SU-DHL-6 (cell line): ENCODE measurements around the gene BCAS3.

ENCODE experiments used
- H2AFZ ChIP-seq: fragments of 200-600 bp; sonication (generic); 2 replicates; pipeline ENCODE4 v1.6.1; 2014; ENCODE audit warnings: low read depth, mild to moderate bottlenecking, moderate library complexity, mixed read lengths, antibody characterized with exemption, low read length; ENCODE audit not compliant: severe bottlenecking
- H3F3A ChIP-seq: fragments of 200-600 bp; shearing (Covaris generic); 2 replicates; pipeline ENCODE4 v1.6.0; 2016; ENCODE audit warnings: antibody characterized with exemption, mild to moderate bottlenecking; ENCODE audit not compliant: insufficient read depth
- H3K27ac ChIP-seq: fragments of 200-600 bp; sonication (generic); 2 replicates; pipeline ENCODE4 v1.5.1; 2016; ENCODE audit warnings: low read depth, mild to moderate bottlenecking, low read length, moderate library complexity, mixed read lengths
- H3K27me3 ChIP-seq: fragments of 200-600 bp; sonication (generic), shearing (Covaris generic); 2 replicates; pipeline ENCODE4 v1.6.0; 2014; ENCODE audit warnings: mild to moderate bottlenecking, low read length
- H3K36me3 ChIP-seq: fragments of 200-600 bp; sonication (generic); 2 replicates; pipeline ENCODE4 v1.6.1; 2014; ENCODE audit warnings: mild to moderate bottlenecking, low read length, mixed read lengths
- H3K4me2 ChIP-seq: fragments of 300-600, 200-600 bp; shearing (Covaris generic), sonication (generic); 2 replicates; pipeline ENCODE4 v1.6.0; 2014; ENCODE audit warnings: low read length, low read depth, mild to moderate bottlenecking; ENCODE audit not compliant: poor library complexity, severe bottlenecking
- H3K4me3 ChIP-seq: fragments of 200-600 bp; sonication (generic); 2 replicates; pipeline ENCODE4 v1.5.1; 2014; ENCODE audit warnings: antibody characterized with exemption, low read length, mild to moderate bottlenecking, mixed read lengths; ENCODE audit not compliant: insufficient read depth, poor library complexity, severe bottlenecking
- H3K79me2 ChIP-seq: fragments of 200-600 bp; sonication (generic); 2 replicates; pipeline ENCODE4 v1.6.1; 2014; ENCODE audit warnings: mild to moderate bottlenecking, low read length, moderate library complexity; ENCODE audit not compliant: insufficient read depth
- H3K9ac ChIP-seq: fragments of 200-600 bp; sonication (generic); 2 replicates; pipeline ENCODE4 v1.7.0; 2014; ENCODE audit warnings: mild to moderate bottlenecking, low read length
- H3K9me2 ChIP-seq: fragments of 200-600 bp; sonication (generic); replicated peaks from 2 replicates; pipeline ENCODE4 v1.6.1; 2014; ENCODE audit warnings: low read length; ENCODE audit not compliant: insufficient read depth
- H3K9me3 ChIP-seq: fragments of 200-600 bp; sonication (generic); 2 replicates; pipeline ENCODE4 v1.6.1; 2014; ENCODE audit warnings: low read length, mixed read lengths; ENCODE audit not compliant: insufficient read depth
- H4K20me1 ChIP-seq: fragments of 200-600 bp; sonication (generic); 2 replicates; pipeline ENCODE4 v1.6.1; 2014; ENCODE audit warnings: low read depth, mild to moderate bottlenecking, antibody characterized with exemption, low read length, moderate library complexity, mixed read lengths
- CTCF ChIP-seq: fragments of 200-600 bp; sonication (generic); IDR thresholded peaks from one replicate; pipeline ENCODE4 v1.5.1; 2017; ENCODE audit warnings: antibody characterized with exemption, mild to moderate bottlenecking, low read length, moderate library complexity; ENCODE audit not compliant: insufficient read depth, poor library complexity, severe bottlenecking
- EZH2phosphoT487 ChIP-seq: fragments of 200-600 bp; sonication (generic), shearing (Covaris generic); conservative IDR thresholded peaks from 2 replicates; pipeline ENCODE4 v1.6.1; 2018; ENCODE audit warnings: mild to moderate bottlenecking, antibody characterized with exemption, low read length, moderate library complexity, mixed read lengths

The BCAS3 gene

GRCh38 chr17:61203671-61204131 lies 526.0 kb downstream of the BCAS3 start:
- no peaks in the 10 kb centered on the region for H3K27me3 ChIP-seq
- no peaks in the 10 kb centered on the region for H3K36me3 ChIP-seq
- no peak overlapping the region for H3K9ac ChIP-seq
- H3K79me2 ChIP-seq, result no peaks in the 10 kb centered on the region
- H3F3A ChIP-seq, result no peaks in the 10 kb centered on the region
- TF ChIP-seq EZH2phosphoT487 (no peak), CTCF (no peak)
- no peak overlapping the region for H3K4me2 ChIP-seq
- H4K20me1 ChIP-seq, result no peaks in the 10 kb centered on the region
- no peak overlapping the region for H2AFZ ChIP-seq
- no peaks in the 10 kb centered on the region for H3K9me3 ChIP-seq
- no peaks in the 10 kb centered on the region for H3K9me2 ChIP-seq
- H3K4me3 ChIP-seq, result no peak overlapping the region
- H3K27ac ChIP-seq, result no peak overlapping the region

- no peaks in the 10 kb centered on the region for H3K79me2 ChIP-seq
- H2AFZ ChIP-seq, result no peak overlapping the region
- no peaks in the 10 kb centered on the region for H3K9me3 ChIP-seq
- H3K27ac ChIP-seq, result no peak overlapping the region
- H3K36me3 ChIP-seq, result no peaks in the 10 kb centered on the region
- no peak overlapping the region for H3K4me2 ChIP-seq
- H3K27me3 ChIP-seq, result no peaks in the 10 kb centered on the region
- H3K4me3 ChIP-seq, result no peak overlapping the region
- H3K9me2 ChIP-seq, result no peaks in the 10 kb centered on the region
- H3F3A ChIP-seq, result no peaks in the 10 kb centered on the region
- H3K9ac ChIP-seq, result no peak overlapping the region
- TF ChIP-seq CTCF (no peak), EZH2phosphoT487 (no peak)
- H4K20me1 ChIP-seq, result no peaks in the 10 kb centered on the region
Measured at GRCh38 chr17:61204456-61204855, 526.8 kb downstream of the BCAS3 start.

- Histone ChIP-seq H3K4me3 (no peak overlapping the region), H3K9ac (no peak overlapping the region), H3K27me3 (no peaks in the 10 kb centered on the region), H2AFZ (no peak overlapping the region), H3K4me2 (no peak overlapping the region), H3K27ac (no peak overlapping the region), H3K9me2 (no peaks in the 10 kb centered on the region), H3K79me2 (no peaks in the 10 kb centered on the region), H3F3A (no peaks in the 10 kb centered on the region), H4K20me1 (no peaks in the 10 kb centered on the region), H3K36me3 (no peaks in the 10 kb centered on the region), H3K9me3 (no peaks in the 10 kb centered on the region)
- TF ChIP-seq CTCF (no peak), EZH2phosphoT487 (no peak)
Measured at GRCh38 chr17:61205401-61205800, 527.8 kb downstream of the BCAS3 start.
